Stimulated activated CD4-positive, alpha-beta T cell treated with anti-CD3 and anti-CD28 coated beads, Interleukin-15, amount 100 ng/mL, for 1 hour (primary cell): ENCODE data around the gene SKIC2.
A peak's percentile ranks its signal among the peaks of the same experiment; 100 is the strongest.
"Not testable (repeated sequence)": the region's sequence is repeated elsewhere in the genome, so short reads cannot be mapped to it uniquely, and the experiment has no call there.

ENCODE experiments used
- DNase-seq, 2 donors: peaks; one replicate each; pipeline ENCODE4 v3.0.0-alpha.2; 2020; ENCODE audit warnings: low read depth in 1 of 2, low spot score in 1 of 2

SKIC2 gene

DNA sequence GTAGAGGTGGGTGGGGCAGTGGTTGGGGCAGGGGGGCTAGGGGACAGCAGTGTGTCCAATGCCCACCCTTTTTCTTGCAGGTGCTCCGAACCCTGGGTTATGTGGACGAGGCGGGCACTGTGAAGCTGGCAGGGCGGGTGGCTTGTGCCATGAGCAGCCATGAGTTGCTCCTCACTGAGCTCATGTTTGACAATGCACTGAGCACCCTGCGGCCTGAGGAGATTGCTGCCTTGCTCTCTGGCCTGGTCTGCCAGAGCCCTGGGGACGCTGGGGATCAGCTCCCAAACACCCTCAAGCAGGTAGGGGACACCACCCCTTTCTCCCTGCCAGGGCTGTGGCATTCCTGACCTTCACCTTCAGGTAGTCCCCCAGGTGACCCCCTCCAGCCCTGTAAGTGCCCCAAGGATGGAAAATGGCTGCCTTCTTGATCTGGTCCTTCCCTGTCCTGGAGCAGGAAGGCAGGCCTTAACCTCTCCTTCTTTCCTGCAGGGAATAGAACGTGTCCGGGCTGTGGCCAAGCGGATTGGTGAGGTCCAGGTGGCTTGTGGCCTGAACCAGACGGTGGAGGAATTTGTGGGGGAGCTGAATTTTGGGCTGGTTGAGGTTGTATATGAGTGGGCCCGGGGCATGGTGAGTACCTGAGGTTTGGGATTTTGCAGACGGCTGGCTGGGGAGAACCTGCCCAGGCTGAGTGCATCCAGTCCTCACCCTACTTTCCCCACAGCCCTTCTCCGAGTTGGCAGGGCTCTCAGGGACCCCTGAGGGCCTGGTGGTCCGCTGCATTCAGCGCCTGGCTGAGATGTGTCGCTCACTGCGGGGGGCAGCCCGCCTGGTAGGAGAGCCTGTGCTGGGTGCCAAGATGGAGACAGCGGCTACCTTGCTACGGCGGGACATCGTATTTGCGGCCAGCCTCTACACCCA, 10.1 kb downstream of the SKIC2 start:
- no peak for DNase-seq

DNA sequence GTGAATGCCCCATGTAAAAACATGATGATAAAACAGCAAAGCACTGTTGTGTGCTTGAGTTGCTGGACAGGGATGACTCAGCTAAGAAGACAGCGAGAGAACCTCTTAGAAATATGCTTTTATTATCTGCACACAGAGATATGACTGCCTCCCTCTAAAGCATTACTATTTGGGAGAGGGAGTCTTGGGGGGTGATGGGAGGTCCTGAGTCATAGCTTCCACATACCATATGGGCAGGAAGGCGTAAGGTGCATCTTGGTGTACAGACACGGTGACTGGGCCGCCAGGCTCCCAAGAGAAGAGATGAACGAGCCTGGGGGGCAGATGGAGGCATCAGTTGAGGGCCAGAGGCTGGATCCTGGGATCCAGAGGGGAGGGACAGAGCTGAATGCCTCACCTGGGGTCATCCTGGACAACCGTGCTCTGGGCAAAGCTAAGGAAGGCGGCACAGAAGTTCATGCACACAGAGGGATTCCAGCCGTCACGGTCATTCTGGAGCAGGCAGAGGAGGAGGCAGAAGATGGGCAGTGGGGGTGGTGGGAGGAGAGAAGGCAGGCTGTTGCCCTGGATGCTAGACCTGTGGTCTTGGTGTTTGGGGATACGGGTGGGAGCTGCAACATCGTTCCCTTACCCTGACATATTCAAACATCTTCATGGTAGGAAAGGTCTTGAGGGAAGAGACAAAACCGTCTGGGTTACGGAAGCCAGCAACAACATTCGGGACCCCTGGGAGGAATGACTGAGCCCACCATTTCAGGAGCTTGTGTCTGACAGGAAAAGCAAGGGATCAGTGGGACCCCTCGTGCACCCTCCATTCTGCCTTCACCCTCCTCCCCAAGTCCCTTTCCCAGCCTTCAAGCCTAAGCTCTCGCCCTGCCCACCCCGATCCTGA, 11.0 kb downstream of the SKIC2 start:
- DNase-seq = no peak

DNA sequence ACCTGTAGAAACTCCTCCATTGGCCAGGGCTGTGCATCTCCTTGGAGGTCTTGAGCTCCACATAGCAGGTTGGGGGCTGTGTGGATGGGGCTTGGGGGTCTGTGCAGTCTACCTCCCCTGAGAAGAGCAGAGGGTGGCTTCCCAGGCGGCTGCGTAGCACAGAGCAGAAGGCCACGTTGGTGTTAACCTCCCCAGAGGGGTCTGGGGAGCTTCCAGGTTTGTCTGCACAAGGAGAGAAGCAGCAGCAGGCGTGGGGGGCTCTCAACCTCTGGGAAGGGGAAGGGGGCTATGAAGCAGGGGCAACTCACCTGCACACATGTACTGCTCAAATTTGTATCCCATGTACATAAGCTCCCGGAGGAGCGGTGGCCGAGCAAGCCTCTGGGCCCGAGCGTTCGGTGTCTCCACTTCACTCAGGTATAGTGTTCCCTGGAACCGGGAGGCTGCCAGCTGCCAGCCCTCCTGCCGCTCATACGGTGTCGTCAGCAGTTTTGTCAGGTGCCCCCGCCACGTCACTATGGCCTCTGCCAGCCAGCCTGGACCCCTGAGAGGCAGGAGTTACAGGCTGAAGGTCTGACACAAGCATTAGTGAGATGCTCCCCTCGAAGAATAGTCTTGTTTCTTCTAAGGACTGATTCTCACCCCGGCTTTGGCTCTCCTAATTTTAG, 11.8 kb downstream of the SKIC2 start:
- no peak for DNase-seq

DNA sequence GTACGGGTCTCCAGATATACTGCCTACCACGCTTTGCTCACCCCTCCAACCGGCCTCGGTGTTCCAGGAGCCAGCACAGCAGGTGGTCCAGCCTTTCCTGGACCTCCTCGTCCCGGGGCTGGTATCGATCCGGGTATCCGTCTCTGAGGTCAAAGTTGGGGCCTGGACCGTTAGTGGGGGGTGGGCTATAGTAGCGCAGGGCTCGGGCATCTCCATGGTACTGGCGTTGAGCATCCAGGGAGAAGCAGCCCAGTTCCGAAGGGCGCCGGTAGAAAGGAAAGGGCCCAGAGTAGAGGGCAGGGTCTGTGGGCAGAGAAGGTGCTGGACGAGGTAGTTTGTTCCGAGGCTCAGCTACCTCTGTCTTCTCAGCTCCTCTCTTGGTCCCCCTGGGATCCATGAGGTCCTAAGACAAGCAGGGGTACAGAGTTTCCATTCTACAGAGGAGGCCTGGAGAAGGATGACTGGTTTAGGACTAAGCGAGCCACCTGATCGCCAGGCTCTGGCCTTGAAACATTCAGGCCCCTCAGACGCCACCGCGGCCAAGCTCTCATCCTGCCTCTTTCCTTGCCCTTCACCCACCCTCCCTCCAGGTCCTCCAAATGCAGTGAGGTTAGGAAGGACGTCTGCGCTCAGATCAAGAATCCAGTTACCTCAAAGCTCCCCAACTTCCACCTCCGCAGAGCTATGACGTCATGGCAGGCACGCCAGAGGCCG, 12.5 kb downstream of the SKIC2 start:
- no peak for DNase-seq

DNA sequence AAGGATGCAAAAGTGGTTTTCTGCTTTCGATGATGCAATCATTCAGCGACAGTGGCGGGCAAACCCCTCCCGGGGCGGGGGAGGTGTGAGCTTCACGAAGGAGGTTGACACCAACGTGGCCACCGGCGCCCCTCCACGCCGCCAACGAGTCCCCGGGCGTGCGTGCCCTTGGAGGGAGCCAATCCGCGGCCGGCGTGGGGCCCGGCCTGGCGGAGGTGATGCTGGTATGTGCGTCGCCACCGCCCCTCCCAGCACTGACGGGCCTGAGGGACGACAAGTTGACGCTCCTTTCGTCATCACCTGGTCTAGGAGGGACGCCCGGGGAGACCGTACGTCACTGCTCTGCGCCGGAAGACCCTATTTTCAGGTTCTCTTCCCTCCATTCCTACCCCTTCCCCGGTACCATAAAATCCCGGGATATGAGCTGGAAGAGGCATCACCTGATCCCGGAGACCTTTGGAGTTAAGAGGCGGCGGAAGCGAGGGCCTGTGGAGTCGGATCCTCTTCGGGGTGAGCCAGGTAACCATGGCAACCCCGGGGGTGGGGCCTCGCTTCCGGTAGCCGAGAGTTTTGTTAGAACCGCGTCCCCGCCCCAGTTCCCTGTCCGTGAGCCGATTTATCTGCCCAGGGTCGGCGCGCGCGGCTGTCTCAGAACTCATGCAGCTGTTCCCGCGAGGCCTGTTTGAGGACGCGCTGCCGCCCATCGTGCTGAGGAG, 13.2 kb downstream of the SKIC2 start, which contains the start of gene DXO:
DXO (minus strand) TSS at position 146 of the 716 bp plus-strand sequence. CDS start 463 bp downstream, outside the sequence.
- DNase-seq = peak; percentile 93 to 94

DNA sequence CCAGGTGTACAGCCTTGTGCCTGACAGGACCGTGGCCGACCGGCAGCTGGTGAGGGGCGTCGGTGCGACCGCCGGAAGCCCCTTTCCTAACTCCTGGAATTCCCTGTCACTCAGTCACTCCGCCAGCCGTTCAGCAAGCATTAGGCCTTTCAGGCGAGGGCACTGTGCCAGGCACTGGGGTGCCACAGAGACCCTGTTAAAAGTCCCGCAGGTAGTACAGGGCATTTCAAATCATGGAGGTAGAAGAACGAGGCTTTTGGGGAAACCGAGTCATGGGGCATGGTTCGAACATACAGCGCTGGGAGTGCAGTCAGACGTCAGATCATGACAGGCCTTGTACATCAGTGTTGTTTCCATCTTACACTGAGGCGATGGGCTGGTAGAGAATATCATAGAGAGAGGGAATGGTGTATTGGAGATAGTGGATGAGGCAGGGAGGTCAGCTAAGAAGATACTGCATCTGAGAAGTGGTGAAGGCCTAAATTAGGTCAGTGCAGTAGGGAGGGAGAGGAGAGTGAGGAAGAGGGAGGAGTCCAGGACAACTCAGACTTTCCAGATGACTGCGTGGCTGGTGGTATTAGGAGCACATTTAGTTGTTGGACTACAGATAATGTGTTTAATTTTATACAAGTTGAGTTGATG, 13.9 kb downstream of the SKIC2 start:
- DNase-seq = no peak

DNA sequence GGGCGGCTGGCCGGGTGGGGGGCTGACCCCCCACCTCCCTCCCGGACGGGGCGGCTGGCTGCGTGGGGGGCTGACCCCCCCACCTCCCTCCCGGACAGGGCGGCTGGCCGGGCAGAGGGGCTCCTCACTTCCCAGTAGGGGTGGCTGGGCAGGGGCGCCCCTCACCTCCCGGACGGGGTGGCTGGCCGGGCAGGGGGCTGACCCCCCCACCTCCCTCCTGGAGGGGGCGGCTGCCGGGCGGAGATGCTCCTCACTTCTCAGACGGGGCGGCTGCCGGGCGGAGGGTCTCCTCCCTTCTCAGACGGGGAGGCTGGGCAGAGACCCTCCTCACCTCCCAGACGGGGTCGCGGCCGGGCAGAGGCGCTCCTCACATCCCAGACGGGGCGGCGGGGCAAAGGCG, 17.1 kb downstream of the SKIC2 start:
- not testable (repeated sequence) for DNase-seq

DNA sequence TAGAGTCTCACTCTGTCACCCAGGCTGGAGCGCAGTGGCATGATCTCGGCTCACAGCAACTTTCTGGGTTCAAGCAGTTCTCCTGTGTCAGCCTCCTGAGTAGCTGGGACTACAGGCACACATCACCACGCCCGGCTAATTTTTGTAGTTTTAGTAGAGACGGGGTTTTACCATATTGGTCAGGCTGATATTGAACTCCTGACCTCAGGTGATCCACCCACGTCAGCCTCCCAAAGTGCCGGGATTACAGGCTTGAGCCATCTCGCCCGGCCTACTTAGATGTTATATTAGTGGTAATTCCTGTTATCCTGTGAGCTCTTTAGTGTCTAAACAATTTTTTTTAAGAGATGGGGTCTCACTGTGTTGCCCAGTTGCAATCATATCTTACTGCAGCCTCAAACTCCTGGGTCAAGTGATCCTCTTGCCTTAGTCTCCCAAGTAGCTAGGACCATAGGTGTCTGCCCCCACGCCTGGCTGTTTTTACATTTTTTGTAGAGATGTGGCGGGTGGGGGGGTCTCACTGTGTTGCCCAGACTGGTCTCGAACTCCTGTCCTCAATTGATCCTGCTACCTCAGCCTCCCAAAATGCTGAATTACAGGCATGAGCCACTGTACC, 18.9 kb downstream of the SKIC2 start:
- no peak for DNase-seq

DNA sequence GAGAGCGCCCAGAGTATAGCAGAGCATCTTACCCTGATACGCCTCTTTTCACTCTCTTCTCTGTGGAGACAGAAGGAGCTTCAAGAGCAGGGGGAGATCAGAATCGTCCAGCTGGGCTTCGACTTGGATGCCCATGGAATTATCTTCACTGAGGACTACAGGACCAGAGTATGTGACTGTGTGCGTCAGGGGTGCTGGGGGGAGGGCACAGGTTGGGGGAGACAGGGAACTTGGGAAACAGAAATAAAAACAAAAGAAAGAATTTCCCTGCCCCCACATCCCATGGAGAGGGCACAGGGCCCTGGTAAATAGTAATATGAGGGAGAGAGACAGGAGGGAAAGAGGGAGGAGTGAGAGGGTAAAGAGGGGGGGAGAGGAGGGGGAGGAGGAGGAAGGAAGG, 19.9 kb downstream of the SKIC2 start:
- DNase-seq = no peak

DNA sequence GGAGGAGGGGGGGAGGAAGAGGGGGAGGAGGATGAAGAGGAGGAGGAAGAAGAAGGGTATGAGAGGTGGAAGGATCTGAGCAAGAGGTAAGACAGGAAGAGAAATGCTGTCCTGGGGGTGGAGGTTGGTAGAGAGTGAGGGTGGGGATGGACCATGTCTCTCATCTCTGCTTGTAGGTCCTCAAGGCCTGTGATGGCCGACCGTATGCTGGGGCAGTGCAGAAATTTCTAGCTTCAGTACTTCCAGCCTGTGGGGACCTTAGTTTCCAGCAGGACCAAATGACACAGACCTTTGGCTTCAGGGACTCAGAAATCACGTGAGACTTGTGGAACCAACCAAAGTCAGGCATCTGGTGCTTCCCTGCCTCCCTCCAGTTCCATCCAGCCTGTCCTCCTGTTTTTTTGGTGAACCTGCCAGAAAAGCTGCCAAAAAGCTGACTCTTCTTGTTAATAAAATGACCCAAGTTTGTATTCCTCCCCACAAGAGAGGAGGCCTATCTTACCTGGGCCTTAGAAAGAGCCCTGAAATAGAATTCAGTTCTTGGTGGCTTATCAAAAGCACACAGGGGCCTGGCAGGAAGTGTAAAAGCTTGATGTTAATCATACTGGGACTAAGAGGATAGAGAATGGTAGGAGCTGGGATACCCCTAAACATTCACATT, 20.4 kb downstream of the SKIC2 start:
- no peak for DNase-seq

DNA sequence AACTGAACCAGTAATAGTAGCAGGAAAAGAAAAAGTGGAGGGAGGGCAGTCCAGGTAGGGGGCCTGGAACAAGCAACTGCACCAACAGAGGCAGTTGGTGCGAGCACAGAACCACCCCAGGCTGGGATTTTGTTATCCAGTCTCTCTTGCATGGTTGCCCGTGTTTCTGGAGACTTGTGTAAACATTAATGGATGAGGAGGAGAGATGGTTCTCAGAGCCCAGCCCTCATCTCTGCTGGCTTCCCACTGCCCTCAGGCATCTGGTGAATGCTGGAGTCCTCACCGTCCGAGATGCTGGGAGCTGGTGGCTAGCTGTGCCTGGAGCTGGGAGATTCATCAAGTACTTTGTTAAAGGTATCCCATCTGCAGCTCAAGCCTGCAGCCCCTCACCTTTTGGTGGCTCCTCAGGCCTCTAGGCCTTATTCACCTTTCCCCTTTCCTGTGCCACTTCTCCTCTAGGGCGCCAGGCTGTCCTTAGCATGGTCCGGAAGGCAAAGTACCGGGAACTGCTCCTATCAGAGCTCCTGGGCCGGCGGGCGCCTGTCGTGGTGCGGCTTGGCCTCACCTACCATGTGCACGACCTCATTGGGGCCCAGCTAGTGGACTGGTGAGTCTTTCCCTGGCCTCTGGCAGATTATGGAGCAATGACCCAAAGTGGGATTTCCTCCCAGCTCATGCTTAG, 21.4 kb downstream of the SKIC2 start:
- not testable (repeated sequence) for DNase-seq

DNA sequence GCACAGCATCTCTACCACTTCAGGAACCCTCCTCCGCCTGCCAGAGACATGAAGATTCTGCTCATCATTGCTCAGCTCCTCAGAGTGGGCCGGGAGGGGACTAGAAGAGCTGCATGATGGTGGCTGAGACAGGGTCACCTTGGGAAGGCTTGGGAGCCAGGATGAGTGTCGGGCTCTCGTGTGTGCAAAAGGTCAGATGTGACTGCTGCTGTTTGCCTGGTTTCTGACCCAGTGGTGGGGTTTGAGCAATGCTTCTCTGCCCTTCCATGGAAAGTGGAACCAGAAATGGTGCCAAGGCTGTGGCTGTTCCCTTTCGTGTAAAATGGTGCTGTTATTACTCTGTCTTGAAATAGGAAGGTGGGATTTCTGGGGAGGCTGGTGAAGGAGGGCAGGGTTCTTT, 22.0 kb downstream of the SKIC2 start:
- DNase-seq = not testable (repeated sequence)

DNA sequence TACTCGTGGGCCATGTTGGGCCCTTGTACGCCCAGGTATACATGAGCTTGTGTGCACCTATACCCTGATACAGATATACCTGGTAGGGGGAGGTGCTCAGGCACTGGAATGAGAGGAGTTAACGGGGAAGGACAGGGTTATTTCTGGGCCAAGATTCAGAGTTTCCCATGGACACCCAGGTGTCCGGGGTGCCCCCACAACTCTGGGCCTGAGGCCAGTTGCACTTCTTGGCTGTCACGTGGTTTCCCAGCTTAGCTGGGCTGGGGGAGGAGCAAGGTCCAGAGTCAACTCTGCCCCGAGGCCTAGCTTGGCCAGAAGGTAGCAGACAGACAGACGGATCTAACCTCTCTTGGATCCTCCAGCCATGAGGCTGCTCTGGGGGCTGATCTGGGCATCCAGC, 22.8 kb downstream of the SKIC2 start, which contains the start of gene C4A:
C4A (plus strand) TSS at position 314 of the 400 bp plus-strand sequence; CDS start at position 365, 51 bp downstream.
- not testable (repeated sequence) for DNase-seq

DNA sequence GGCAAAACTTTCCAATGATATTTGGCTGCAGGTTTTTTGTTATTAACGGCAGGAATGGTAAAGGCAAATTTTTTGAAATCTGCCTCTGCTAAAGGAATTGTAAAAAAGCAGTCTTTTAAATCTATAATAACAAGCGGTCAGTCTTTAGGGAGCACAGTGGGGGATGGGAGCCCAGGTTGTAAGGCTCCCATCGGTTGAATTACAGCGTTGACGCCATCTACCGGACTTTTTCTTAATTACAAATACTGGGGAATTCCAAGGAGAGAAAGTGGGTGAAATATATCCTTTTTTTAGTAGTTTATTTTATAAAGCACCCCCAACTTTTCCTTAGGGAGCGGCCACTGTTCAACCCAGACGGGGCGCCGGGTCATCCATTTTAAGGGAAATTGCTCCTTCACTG, 30.4 kb downstream of the SKIC2 start:
- not testable (repeated sequence) for DNase-seq

DNA sequence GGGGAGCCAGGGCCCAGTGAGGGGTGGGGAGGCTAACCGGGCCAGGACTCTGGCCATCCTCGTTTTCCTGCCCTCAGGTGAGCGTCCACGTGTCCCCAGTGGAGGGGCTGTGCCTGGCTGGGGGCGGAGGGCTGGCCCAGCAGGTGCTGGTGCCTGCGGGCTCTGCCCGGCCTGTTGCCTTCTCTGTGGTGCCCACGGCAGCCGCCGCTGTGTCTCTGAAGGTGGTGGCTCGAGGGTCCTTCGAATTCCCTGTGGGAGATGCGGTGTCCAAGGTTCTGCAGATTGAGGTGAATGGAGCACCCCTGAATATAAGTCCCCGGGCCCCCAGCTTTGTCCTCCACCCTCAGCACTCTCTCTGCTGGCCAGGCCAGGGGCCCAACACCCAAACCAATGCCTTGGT, 35.4 kb downstream of the SKIC2 start:
- DNase-seq = not testable (repeated sequence)

DNA sequence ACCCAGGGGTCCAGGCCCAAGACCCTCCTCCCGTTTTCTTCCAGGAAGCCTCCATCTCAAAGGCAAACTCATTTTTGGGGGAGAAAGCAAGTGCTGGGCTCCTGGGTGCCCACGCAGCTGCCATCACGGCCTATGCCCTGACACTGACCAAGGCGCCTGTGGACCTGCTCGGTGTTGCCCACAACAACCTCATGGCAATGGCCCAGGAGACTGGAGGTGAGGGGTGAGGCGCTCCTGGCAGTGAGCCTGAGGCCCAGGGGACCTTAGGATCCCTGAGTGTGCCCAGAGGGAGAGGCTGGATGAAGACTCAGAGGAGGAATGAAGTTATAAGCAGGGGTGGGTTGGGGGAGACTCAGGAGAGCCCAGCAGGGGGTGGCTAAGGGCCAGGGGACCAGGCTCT, 37.4 kb downstream of the SKIC2 start:
- not testable (repeated sequence) for DNase-seq

DNA sequence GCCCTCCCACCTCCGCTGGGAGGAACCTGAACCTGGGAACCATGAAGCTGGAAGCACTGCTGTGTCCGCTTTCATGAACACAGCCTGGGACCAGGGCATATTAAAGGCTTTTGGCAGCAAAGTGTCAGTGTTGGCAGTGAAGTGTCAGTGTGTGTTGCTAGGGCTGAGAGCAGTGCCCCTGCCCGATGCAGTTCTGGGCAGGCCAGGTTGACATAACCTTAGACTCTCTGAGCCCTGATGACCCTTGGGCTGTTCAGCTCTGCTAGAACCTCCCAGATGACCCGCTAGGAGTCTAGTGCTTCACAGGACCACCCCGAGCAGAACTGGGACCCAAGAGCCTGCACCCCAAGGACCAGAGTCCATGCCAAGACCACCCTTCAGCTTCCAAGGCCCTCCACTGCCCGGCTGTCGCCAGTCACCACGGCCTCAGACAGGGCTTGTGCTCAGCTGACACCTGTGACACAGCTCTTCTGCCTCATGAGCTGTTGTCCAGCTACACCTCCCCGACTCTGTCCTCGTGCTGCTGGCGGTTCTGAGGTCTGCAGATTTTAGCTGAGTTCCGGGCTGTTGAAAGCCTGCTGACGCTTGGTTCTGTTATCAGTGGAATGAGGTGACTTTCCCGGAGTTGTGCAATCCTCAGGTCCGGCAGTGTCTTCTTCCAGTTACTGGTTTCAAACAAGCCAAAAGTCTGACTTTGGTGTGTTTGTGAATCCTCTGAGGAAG, 43.7 kb downstream of the SKIC2 start:
- not testable (repeated sequence) for DNase-seq
